Activated CD8-positive, alpha-beta T cell treated with anti-CD3 and anti-CD28 coated beads, Interleukin-2, amount 10 ng/mL, durations not matched to agents 7 days and 5 days (primary cell): Measurements from ENCODE around the gene EFEMP2. TPM values are rescaled to one million over a fixed set of nuclear protein-coding genes. Genes with fewer than 3 reads are reported as not detected.

Experiments
- ATAC-seq: fragments of 150-1000 bp; cut with Tn5 transposase; one replicate; pipeline ENCODE4 v1.10.0; 2021; ENCODE audit warnings: moderate library complexity
- CTCF ChIA-PET: fragments of 350-600 bp; sonication (Branson Sonifier 250); formaldehyde crosslinking; loops from one replicate; lab custom pipeline; 2021; ENCODE audit warnings: antibody characterized with exemption; lab: Charles Lee
- POLR2A ChIA-PET: fragments of 350-600 bp; sonication (Branson Sonifier 250); formaldehyde crosslinking; loops from one replicate; lab custom pipeline; 2021; ENCODE audit warnings: antibody characterized with exemption; lab: Charles Lee
- DNase-seq: peaks from one replicate; pipeline ENCODE4 v3.0.0-alpha.2; 2020
- H3K27ac Mint-ChIP-seq: one replicate; pipeline ENCODE4 v1.8.0; 2021; ENCODE audit warnings: mild to moderate bottlenecking, mixed read lengths
- H3K27me3 Mint-ChIP-seq: one replicate; pipeline ENCODE4 v1.8.0; 2021; ENCODE audit warnings: low read depth, mixed read lengths
- H3K36me3 Mint-ChIP-seq: one replicate; pipeline ENCODE4 v1.8.0; 2021; ENCODE audit warnings: low read depth, mixed read lengths
- H3K4me1 Mint-ChIP-seq: one replicate; pipeline ENCODE4 v1.8.0; 2021; ENCODE audit warnings: low read depth, mixed read lengths
- H3K4me3 Mint-ChIP-seq: one replicate; pipeline ENCODE4 v1.8.0; 2021; ENCODE audit warnings: mild to moderate bottlenecking, mixed read lengths
- H3K9me3 Mint-ChIP-seq: one replicate; pipeline ENCODE4 v1.8.0; 2022; ENCODE audit warnings: mixed read lengths; ENCODE audit not compliant: insufficient read depth
- total RNA-seq, 2 experiments: library from RNA; stranded (reverse); gene quantifications; one replicate each; pipeline ENCODE4 v1.2.3, GENCODE V29; 2021

Gene EFEMP2
- total RNA-seq, 2 experiments from 2014 or later = 4.8 to 5.0 TPM

GRCh38 chr11:65817835-65818680 lies 54.5 kb downstream of the EFEMP2 start:
- CTCF ChIA-PET = interaction anchor here (0.6 to 12.1 kb wide), 37 partner anchors 10 to 278 kb away, joined by 3 to 210 read pairs (median 4); partner anchors contain the start of genes AP5B1, CCDC85B, KAT5 and MUS81
- Mint-ChIP-seq H3K4me1 (peaks cover 20% of the 10 kb centered on the region), H3K4me3 (peak overlapping the region; percentile 76), H3K27me3 (peaks cover 4% of the 10 kb centered on the region), H3K9me3 (no peaks in the 10 kb centered on the region), H3K27ac (peak overlapping the region; percentile 75), H3K36me3 (no peaks in the 10 kb centered on the region)
- POLR2A ChIA-PET = interaction anchor here (1.5 to 2.0 kb wide), 3 partner anchors 38 to 106 kb away, joined by 6 to 8 read pairs (median 8); partner anchors contain the start of genes AP5B1 and KAT5
- ATAC-seq = peak; percentile 93
- peak; percentile 96 for DNase-seq

GRCh38 chr11:65817312-65817834 lies 55.2 kb downstream of the EFEMP2 start:
- Mint-ChIP-seq H3K27me3 (peaks cover 5% of the 10 kb centered on the region), H3K27ac (peak overlapping the region; percentile 75), H3K36me3 (no peaks in the 10 kb centered on the region), H3K4me3 (peak overlapping the region; percentile 76), H3K9me3 (no peaks in the 10 kb centered on the region), H3K4me1 (peaks cover 20% of the 10 kb centered on the region)
- CTCF ChIA-PET = interaction anchor here (0.6 to 12.1 kb wide), 33 partner anchors 9 to 277 kb away, joined by 3 to 210 read pairs (median 4); partner anchors contain the start of genes AP5B1, CCDC85B, KAT5 and RNASEH2C
- ATAC-seq (no peak), DNase-seq (no peak)
- POLR2A ChIA-PET = interaction anchor here (1.9 to 2.0 kb wide), 2 partner anchors 37 to 105 kb away, joined by 8 read pairs; partner anchors contain the start of gene KAT5

- H3K27me3 Mint-ChIP-seq = peaks cover 6% of the 10 kb centered on the region
- CTCF ChIA-PET = interaction anchor here (0.6 to 12.1 kb wide), 26 partner anchors 9 to 570 kb away, joined by 3 to 210 read pairs (median 5); partner anchors contain the start of genes AP5B1, CCDC85B, KAT5 and RNASEH2C
- no peak overlapping the region for H3K27ac Mint-ChIP-seq
- DNase-seq (no peak), ATAC-seq (no peak)
- H3K4me3 Mint-ChIP-seq = peak overlapping the region; percentile 76
- H3K4me1 Mint-ChIP-seq = peaks cover 20% of the 10 kb centered on the region
- no peaks in the 10 kb centered on the region for H3K36me3 Mint-ChIP-seq
- no peaks in the 10 kb centered on the region for H3K9me3 Mint-ChIP-seq
- POLR2A ChIA-PET = interaction anchor here (0.8 to 2.0 kb wide), 2 partner anchors 37 to 104 kb away, joined by 3 to 8 read pairs; no protein-coding TSS in a partner anchor
Observed at GRCh38 chr11:65816696-65817095, 55.9 kb downstream of the EFEMP2 start.

Other genes with a start within 250 kb of the EFEMP2 start
- 100 to 1,000 TPM; 245 to 274 TPM for gene SIPA1, start 234.7 kb downstream of the EFEMP2 start, total RNA-seq
- gene RELA, start 209.9 kb downstream of the EFEMP2 start, total RNA-seq = 10 to 100 TPM; 72.5 to 82.4 TPM
- gene KAT5, start 160.5 kb downstream of the EFEMP2 start, total RNA-seq = 10 to 100 TPM; 63.2 to 68.7 TPM
- gene RNASEH2C, start 152.0 kb downstream of the EFEMP2 start, total RNA-seq = 10 to 100 TPM; 88.0 to 92.3 TPM
- 10 to 100 TPM; 21.9 to 22.5 TPM for gene AP5B1, start 91.8 kb downstream of the EFEMP2 start, total RNA-seq
- under 1 TPM in 1 of 2 experiments, not detected in 1; 0.08 TPM for gene OVOL1, start 85.7 kb downstream of the EFEMP2 start, total RNA-seq
- gene SNX32, start 38.8 kb downstream of the EFEMP2 start, total RNA-seq = 1 to 10 TPM in 1 of 2 experiments, under 1 TPM in 1; 0.44 to 1.6 TPM
- gene CFL1, start 14.6 kb downstream of the EFEMP2 start, total RNA-seq = 1,000 to 10,000 TPM; 2,110 to 2,145 TPM
- 100 to 1,000 TPM; 106 to 111 TPM for gene MUS81, start 12.4 kb downstream of the EFEMP2 start, total RNA-seq
- 100 to 1,000 TPM; 381 to 413 TPM for gene CTSW, start 7.0 kb upstream of the EFEMP2 start, total RNA-seq
- gene FIBP, start 15.7 kb upstream of the EFEMP2 start, total RNA-seq = 10 to 100 TPM; 80.4 to 89.0 TPM
- gene CCDC85B, start 17.9 kb upstream of the EFEMP2 start, total RNA-seq = 10 to 100 TPM; 82.6 to 84.0 TPM
- gene FOSL1, start 27.6 kb upstream of the EFEMP2 start, total RNA-seq = 1 to 10 TPM; 2.3 to 3.8 TPM
- gene C11orf68, start 46.3 kb upstream of the EFEMP2 start, total RNA-seq = 10 to 100 TPM; 28.4 to 28.5 TPM
- 100 to 1,000 TPM; 219 to 240 TPM for gene DRAP1, start 46.6 kb upstream of the EFEMP2 start, total RNA-seq
- not detected for gene TSGA10IP, start 72.7 kb upstream of the EFEMP2 start, total RNA-seq
- 10 to 100 TPM; 88.0 to 90.3 TPM for gene SART1, start 88.9 kb upstream of the EFEMP2 start, total RNA-seq
- gene EIF1AD, start 129.4 kb upstream of the EFEMP2 start, total RNA-seq = 10 to 100 TPM; 53.5 to 54.2 TPM
- 100 to 1,000 TPM; 290 to 298 TPM for gene BANF1, start 129.7 kb upstream of the EFEMP2 start, total RNA-seq
- gene CST6, start 139.2 kb upstream of the EFEMP2 start, total RNA-seq = not detected
- gene CATSPER1, start 153.7 kb upstream of the EFEMP2 start, total RNA-seq = not detected
- not detected for gene GAL3ST3, start 176.4 kb upstream of the EFEMP2 start, total RNA-seq
- 100 to 1,000 TPM; 241 to 253 TPM for gene SF3B2, start 179.6 kb upstream of the EFEMP2 start, total RNA-seq
- 10 to 100 TPM; 84.6 to 91.6 TPM for gene PACS1, start 197.5 kb upstream of the EFEMP2 start, total RNA-seq